SK-N-SH (cell line): Measurements from ENCODE around the gene HIVEP2. TPM values are rescaled to one million over a fixed set of nuclear protein-coding genes. Genes with fewer than 3 reads are reported as not detected.

Source experiments
- CTCF ChIA-PET: fragments of 300-600, 350-600 bp; formaldehyde crosslinking; extraction: SDS; loops from one replicate; lab custom pipeline; 2021; lab: Yijun Ruan, JAX
- POLR2A ChIA-PET: fragments of 350-600 bp; sonication (Branson Sonifier 250); formaldehyde crosslinking; extraction: SDS; loops from one replicate; lab custom pipeline; 2020; ENCODE audit warnings: antibody characterized with exemption, inconsistent platforms; lab: Yijun Ruan, JAX
- DNase-seq: peaks from one replicate; pipeline ENCODE4 v3.0.0; 2012
- H2AFZ ChIP-seq: fragments of 200-600 bp; sonication (generic); 2 replicates; pipeline ENCODE4 v1.8.1; 2016; ENCODE audit warnings: antibody characterized with exemption, mild to moderate bottlenecking, low read depth
- H3F3A ChIP-seq: fragments of 200-600 bp; sonication (generic); replicated peaks from 2 replicates; pipeline ENCODE3; 2016; ENCODE audit warnings: antibody characterized with exemption, mild to moderate bottlenecking; ENCODE audit not compliant: insufficient read depth
- H3K27ac ChIP-seq, 2 experiments: fragments of 200-500 bp in 1 of 2; fragments of 200-600 bp in 1 of 2; sonication (Bioruptor generic) in 1 of 2; sonication (generic), shearing (Covaris generic) in 1 of 2; 2 replicates each; pipeline versions ENCODE4 v1.5.1 to v1.6.1; 2014 to 2016; ENCODE audit warnings: low read depth in 2 of 2, inconsistent platforms in 1 of 2, low read length in 1 of 2, mild to moderate bottlenecking in 1 of 2, mixed read lengths in 1 of 2
- H3K27me3 ChIP-seq: fragments of 200-600 bp; sonication (generic), shearing (Covaris generic); 2 replicates; pipeline ENCODE4 v1.6.1; 2016; ENCODE audit warnings: mixed run types; ENCODE audit not compliant: insufficient read depth
- H3K36me3 ChIP-seq, 2 experiments: fragments of 200-500 bp in 1 of 2; fragments of 200-600 bp in 1 of 2; sonication (Bioruptor generic) in 1 of 2; sonication (generic) in 1 of 2; replicated peaks in 1 of 2; 2 replicates each; pipeline versions ENCODE3 to v1.5.1; 2014 to 2016; ENCODE audit warnings: low read length in 1 of 2, mild to moderate bottlenecking in 1 of 2; ENCODE audit not compliant: insufficient read depth in 2 of 2, control insufficient read depth in 1 of 2
- H3K4me1 ChIP-seq, 2 experiments: fragments of 200-500 bp in 1 of 2; fragments of 200-600 bp in 1 of 2; sonication (Bioruptor generic) in 1 of 2; sonication (generic), shearing (Covaris generic) in 1 of 2; 2 replicates each; pipeline versions ENCODE4 v1.5.1 to v1.6.1; 2014 to 2016; ENCODE audit warnings: low read depth in 1 of 2, low read length in 1 of 2, mixed run types in 1 of 2; ENCODE audit not compliant: insufficient read depth in 2 of 2, control insufficient read depth in 1 of 2
- H3K4me2 ChIP-seq: fragments of 200-600 bp; sonication (generic), shearing (Covaris generic); 2 replicates; pipeline ENCODE4 v1.6.1; 2017; ENCODE audit warnings: mixed run types
- H3K4me3 ChIP-seq, 2 experiments: fragments of 200-500 bp in 1 of 2; fragments of 200-600 bp in 1 of 2; sonication (Bioruptor generic) in 1 of 2; sonication (generic), shearing (Covaris generic) in 1 of 2; 2 replicates each; pipeline versions ENCODE4 v1.5.1 to v1.8.1; 2014 to 2016; ENCODE audit warnings: low read depth in 2 of 2, inconsistent platforms in 1 of 2, low read length in 1 of 2, mild to moderate bottlenecking in 1 of 2, mixed read lengths in 1 of 2, moderate library complexity in 1 of 2
- H3K79me2 ChIP-seq: fragments of 200-600 bp; sonication (generic); 2 replicates; pipeline ENCODE4 v1.8.1; 2017; ENCODE audit warnings: mild to moderate bottlenecking; ENCODE audit not compliant: insufficient read depth
- H3K9ac ChIP-seq: fragments of 200-600 bp; sonication (generic); 2 replicates; pipeline ENCODE4 v1.6.1; 2017; ENCODE audit warnings: mixed run types
- H3K9me2 ChIP-seq: fragments of 200-600 bp; sonication (generic); 2 replicates; pipeline ENCODE4 v1.6.1; 2017; ENCODE audit warnings: mixed run types
- H3K9me3 ChIP-seq: fragments of 200-600 bp; sonication (generic); 2 replicates; pipeline ENCODE4 v1.6.1; 2017; ENCODE audit warnings: mixed run types, mild to moderate bottlenecking, moderate library complexity
- H4K20me1 ChIP-seq: fragments of 200-600 bp; sonication (generic); 2 replicates; pipeline ENCODE4 v1.6.1; 2017; ENCODE audit warnings: mild to moderate bottlenecking, mixed run types; ENCODE audit not compliant: insufficient read depth
- CHD2 ChIP-seq: fragments of 150-350 bp; IDR thresholded peaks from 2 replicates; pipeline ENCODE4 v1.6.1; 2018; ENCODE audit warnings: low read length; ENCODE audit not compliant: partially characterized antibody
- CTCF ChIP-seq: fragments of 200-600 bp; sonication (generic); IDR thresholded peaks from 2 replicates; pipeline ENCODE4 v1.6.1; 2017; ENCODE audit warnings: antibody characterized with exemption, mild to moderate bottlenecking, moderate library complexity
- EP300 ChIP-seq, 2 experiments: IDR thresholded peaks; 2 replicates each; pipeline versions ENCODE4 v1.4.0 to v1.6.1; 2012; ENCODE audit warnings: borderline replicate concordance in 1 of 2, low read depth in 1 of 2, low read length in 1 of 2
- EZH2phosphoT487 ChIP-seq: fragments of 200-600 bp; sonication (generic); IDR thresholded peaks from 2 replicates; pipeline ENCODE4 v1.6.1; 2017; ENCODE audit warnings: low read depth, mixed run types, mild to moderate bottlenecking, antibody characterized with exemption, moderate library complexity, borderline replicate concordance
- FOXM1 ChIP-seq: IDR thresholded peaks from 2 replicates; pipeline ENCODE4 v1.4.0; 2012; ENCODE audit warnings: low read depth, mild to moderate bottlenecking
- GATA2 ChIP-seq: sonication (generic); formaldehyde crosslinking; IDR thresholded peaks from 2 replicates; pipeline ENCODE4 v1.5.0; 2020; ENCODE audit warnings: mild to moderate bottlenecking, missing genetic modification reagents
- NRF1 ChIP-seq: IDR thresholded peaks from 2 replicates; pipeline ENCODE4 v1.6.1; 2012; ENCODE audit warnings: low read depth, mild to moderate bottlenecking, low read length
- POLR2AphosphoS5 ChIP-seq: IDR thresholded peaks from 2 replicates; pipeline ENCODE4 v1.6.1; 2012; ENCODE audit warnings: low read depth, low read length
- RXRA ChIP-seq: IDR thresholded peaks from 2 replicates; pipeline ENCODE4 v1.4.0; 2012; ENCODE audit warnings: low read depth, mild to moderate bottlenecking, borderline replicate concordance
- SIN3A ChIP-seq: IDR thresholded peaks from 2 replicates; pipeline ENCODE4 v1.6.1; 2012; ENCODE audit warnings: low read depth, mild to moderate bottlenecking, low read length, moderate library complexity, borderline replicate concordance
- SMC3 ChIP-seq: IDR thresholded peaks from 2 replicates; pipeline ENCODE4 v1.6.1; 2012; ENCODE audit warnings: low read depth, low read length, improper control_type of control experiment
- TAF1 ChIP-seq: IDR thresholded peaks from 2 replicates; pipeline ENCODE4 v1.6.1; 2012; ENCODE audit warnings: low read depth, mild to moderate bottlenecking, low read length, moderate library complexity, borderline replicate concordance
- TEAD4 ChIP-seq: IDR thresholded peaks from 2 replicates; pipeline ENCODE4 v1.4.0; 2012; ENCODE audit warnings: mild to moderate bottlenecking, borderline replicate concordance; ENCODE audit not compliant: insufficient read depth
- USF2 ChIP-seq: fragments of 150-350 bp; IDR thresholded peaks from 2 replicates; pipeline ENCODE4 v1.6.1; 2017; ENCODE audit warnings: antibody characterized with exemption, low read length, low read depth, borderline replicate concordance
- YY1 ChIP-seq: IDR thresholded peaks from 2 replicates; pipeline ENCODE4 v1.4.0; 2012; ENCODE audit warnings: low read depth, mild to moderate bottlenecking
- WGBS: methylation state at CpG from one replicate; pipeline ENCODE4 v1.1.6; 2017; ENCODE audit warnings: low lambda C conversion rate; 5-methylcytosine and 5-hydroxymethylcytosine counted together
- polyA plus RNA-seq, 3 experiments: library from polyadenylated mRNA; depleted of rRNA; stranded (reverse); fragments of >200 nt; gene quantifications; 2 replicates each; pipeline ENCODE4 v1.2.3, GENCODE V29; 2012

HIVEP2 gene
- polyA plus RNA-seq, 1 of the 3 experiments (the other 2 are of a cell fraction): 2.5 TPM

- TF ChIP-seq YY1 (no peak), TAF1 (no peak), EP300 (IDR thresholded peaks at IDR 0.05; ENCODE audit: borderline replicate concordance in 1 of 2, low read depth in 1 of 2, low read length in 1 of 2) (no peak), FOXM1 (no peak)
Observed at GRCh38 chr6:142816486-142816885, 128.5 kb downstream of the HIVEP2 start (continued).

- H3K27me3 ChIP-seq: no peaks in the 10 kb centered on the region
- no peaks in the 10 kb centered on the region for H3K9me2 ChIP-seq
- H3K9ac ChIP-seq: no peak overlapping the region
- no peak overlapping the region for H3K4me2 ChIP-seq
- no peaks in the 10 kb centered on the region for H4K20me1 ChIP-seq
- no peak overlapping the region for H3K4me3 ChIP-seq
- DNase-seq: no peak
- H3K36me3 ChIP-seq: no peaks in the 10 kb centered on the region
- POLR2A ChIA-PET: no interaction called here
- peaks cover 8 to 15% of the 10 kb centered on the region in 2 experiments; a peak in 3 of 4 replicates for H3K4me1 ChIP-seq
- TF ChIP-seq RXRA: no peak
- TF ChIP-seq NRF1: no peak
- TF ChIP-seq SIN3A: no peak
- TF ChIP-seq YY1: no peak
- no peak for TF ChIP-seq GATA2
- TF ChIP-seq CTCF: no peak
- no peak for TF ChIP-seq TEAD4
- no peak for TF ChIP-seq USF2
- TF ChIP-seq CHD2: no peak
- no peak for TF ChIP-seq POLR2AphosphoS5
- no peak for TF ChIP-seq SMC3
- no peak for TF ChIP-seq EZH2phosphoT487
- TF ChIP-seq, all 33 proteins: peak for 0
- Histone ChIP-seq H3F3A (peaks cover 3% of the 10 kb centered on the region), H3K79me2 (peaks cover 26% of the 10 kb centered on the region), H3K27ac (peak overlapping the region in 1 of 2 experiments; percentile 59; a peak in 1 of 4 replicates), H3K9me3 (no peaks in the 10 kb centered on the region), H2AFZ (no peak overlapping the region)
- CTCF ChIA-PET: interaction anchor here (1.3 to 1.8 kb wide), 2 partner anchors 10 to 341 kb away, joined by 4 to 5 read pairs; no protein-coding TSS in a partner anchor
- 66% methylated on average over 2 of the region's 2 CpGs for WGBS
Observed at GRCh38 chr6:142816031-142816430, 128.9 kb downstream of the HIVEP2 start.
